ENCODE results near the gene RNF44.

RNF44 gene

DNA sequence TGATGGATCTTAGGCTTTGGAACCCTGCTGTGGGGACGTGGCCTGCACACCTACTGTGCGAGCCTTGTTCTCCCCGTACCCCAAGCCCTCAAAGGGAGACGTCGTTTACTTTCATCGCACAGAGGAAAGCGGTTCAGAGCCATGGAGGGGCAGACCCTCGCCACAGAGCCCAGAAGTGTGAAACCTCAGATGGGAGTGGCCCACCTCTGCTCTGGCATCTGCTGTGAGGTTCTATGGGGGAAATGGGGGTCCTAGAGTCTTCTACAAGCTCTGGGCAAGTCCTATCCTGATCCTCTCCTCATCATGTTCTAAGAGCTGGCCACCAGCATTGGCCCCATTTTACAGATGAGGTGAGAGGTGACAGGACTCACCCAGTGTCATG is 3.7 kb upstream of the RNF44 start:
- H3K4me3 ChIP-seq (replicated peaks; ENCODE audit: low read depth, low read length), result no peak overlapping the region
- H3K36me3 ChIP-seq (ENCODE audit: control insufficient read depth, insufficient read depth, low read length), result no peaks in the 10 kb centered on the region
- H3K27me3 ChIP-seq (replicated peaks; ENCODE audit: control insufficient read depth, insufficient read depth, low read length), result no peaks in the 10 kb centered on the region
- DNase-seq (ENCODE audit: extremely low read depth, insufficient read length), result no peak
- TF ChIP-seq CTCF (IDR thresholded peaks at IDR 0.05; ENCODE audit: insufficient read depth, low read length, poor library complexity, severe bottlenecking), result no peak

GRCh38 chr5:176540476-176540899 is 3.3 kb upstream of the RNF44 start:
- no peak for TF ChIP-seq CTCF (IDR thresholded peaks at IDR 0.05; ENCODE audit: insufficient read depth, low read length, poor library complexity, severe bottlenecking)
- DNase-seq (ENCODE audit: extremely low read depth, insufficient read length), result no peak
- no peaks in the 10 kb centered on the region for H3K36me3 ChIP-seq (ENCODE audit: control insufficient read depth, insufficient read depth, low read length)
- no peaks in the 10 kb centered on the region for H3K27me3 ChIP-seq (replicated peaks; ENCODE audit: control insufficient read depth, insufficient read depth, low read length)
- no peak overlapping the region for H3K4me3 ChIP-seq (replicated peaks; ENCODE audit: low read depth, low read length)

- Histone ChIP-seq H3K36me3 (ENCODE audit: control insufficient read depth, insufficient read depth, low read length) (peaks cover 2% of the 10 kb centered on the region; the same call in 1 of the 2 replicates), H3K4me3 (replicated peaks; ENCODE audit: low read depth, low read length) (no peak overlapping the region), H3K27me3 (replicated peaks; ENCODE audit: control insufficient read depth, insufficient read depth, low read length) (no peaks in the 10 kb centered on the region)
- TF ChIP-seq CTCF (IDR thresholded peaks at IDR 0.05; ENCODE audit: insufficient read depth, low read length, poor library complexity, severe bottlenecking), result no peak
- DNase-seq (ENCODE audit: extremely low read depth, insufficient read length), result no peak
Measured at GRCh38 chr5:176538989-176539384, 1.8 kb upstream of the RNF44 start.

GRCh38 chr5:176538230-176538988 is 1.2 kb upstream of the RNF44 start:
- Histone ChIP-seq H3K27me3 (replicated peaks; ENCODE audit: control insufficient read depth, insufficient read depth, low read length) (no peaks in the 10 kb centered on the region), H3K4me3 (replicated peaks; ENCODE audit: low read depth, low read length) (peak overlapping the region; percentile 26; the same call in 1 of the 2 replicates), H3K36me3 (ENCODE audit: control insufficient read depth, insufficient read depth, low read length) (peaks cover 2% of the 10 kb centered on the region; the same call in 1 of the 2 replicates)
- no peak for TF ChIP-seq CTCF (IDR thresholded peaks at IDR 0.05; ENCODE audit: insufficient read depth, low read length, poor library complexity, severe bottlenecking)
- no peak for DNase-seq (ENCODE audit: extremely low read depth, insufficient read length)

- H3K36me3 ChIP-seq (ENCODE audit: control insufficient read depth, insufficient read depth, low read length), result peaks cover 5% of the 10 kb centered on the region
- H3K27me3 ChIP-seq (replicated peaks; ENCODE audit: control insufficient read depth, insufficient read depth, low read length), result no peaks in the 10 kb centered on the region
- H3K4me3 ChIP-seq (replicated peaks; ENCODE audit: low read depth, low read length), result peak overlapping the region; percentile 67
- peak; percentile 95 for DNase-seq (ENCODE audit: extremely low read depth, insufficient read length)
- no peak for TF ChIP-seq CTCF (IDR thresholded peaks at IDR 0.05; ENCODE audit: insufficient read depth, low read length, poor library complexity, severe bottlenecking)
Measured at GRCh38 chr5:176537554-176538229, 490 bp upstream of the RNF44 start.
